ENCODE data around the gene MAD1L1. TPM values are rescaled to one million over a fixed set of nuclear protein-coding genes. Genes with fewer than 3 reads are reported as not detected.

The MAD1L1 gene
- total RNA-seq, 1 donor from 2014 or later: 57.6 TPM

GRCh38 chr7:1935176-1936005 lies 297.4 kb downstream of the MAD1L1 start:
- no peak for DNase-seq
- peaks cover 7% of the 10 kb centered on the region for H3K27me3 Mint-ChIP-seq (ENCODE audit: unreplicated experiment)
- peaks cover 28% of the 10 kb centered on the region for H3K9me3 Mint-ChIP-seq (ENCODE audit: unreplicated experiment)
- peak overlapping the region; percentile 28 for H3K27ac Mint-ChIP-seq (ENCODE audit: unreplicated experiment)
- H3K4me3 Mint-ChIP-seq (ENCODE audit: unreplicated experiment): no peak overlapping the region
- peaks cover 17% of the 10 kb centered on the region for H3K4me1 Mint-ChIP-seq (ENCODE audit: low read depth, unreplicated experiment)
- H3K36me3 Mint-ChIP-seq (ENCODE audit: unreplicated experiment): peaks cover 16% of the 10 kb centered on the region
- TF ChIP-seq CTCF (IDR thresholded peaks at IDR 0.05; ENCODE audit: partially characterized antibody, unreplicated experiment): no peak

GRCh38 chr7:1934756-1935155 lies 298.0 kb downstream of the MAD1L1 start:
- peaks cover 17% of the 10 kb centered on the region for H3K4me1 Mint-ChIP-seq (ENCODE audit: low read depth, unreplicated experiment)
- H3K36me3 Mint-ChIP-seq (ENCODE audit: unreplicated experiment): peaks cover 16% of the 10 kb centered on the region
- DNase-seq: no peak
- peak overlapping the region; percentile 72 for H3K27ac Mint-ChIP-seq (ENCODE audit: unreplicated experiment)
- peak overlapping the region; percentile 8 for H3K4me3 Mint-ChIP-seq (ENCODE audit: unreplicated experiment)
- H3K27me3 Mint-ChIP-seq (ENCODE audit: unreplicated experiment): peaks cover 7% of the 10 kb centered on the region
- H3K9me3 Mint-ChIP-seq (ENCODE audit: unreplicated experiment): peaks cover 28% of the 10 kb centered on the region
- TF ChIP-seq CTCF (IDR thresholded peaks at IDR 0.05; ENCODE audit: partially characterized antibody, unreplicated experiment): no peak

GRCh38 chr7:1934017-1934416 lies 298.7 kb downstream of the MAD1L1 start:
- Mint-ChIP-seq H3K27ac (ENCODE audit: unreplicated experiment) (peak overlapping the region; percentile 72), H3K4me1 (ENCODE audit: low read depth, unreplicated experiment) (peaks cover 17% of the 10 kb centered on the region), H3K36me3 (ENCODE audit: unreplicated experiment) (peaks cover 16% of the 10 kb centered on the region), H3K9me3 (ENCODE audit: unreplicated experiment) (peaks cover 28% of the 10 kb centered on the region), H3K27me3 (ENCODE audit: unreplicated experiment) (peaks cover 7% of the 10 kb centered on the region), H3K4me3 (ENCODE audit: unreplicated experiment) (no peak overlapping the region)
- no peak for TF ChIP-seq CTCF (IDR thresholded peaks at IDR 0.05; ENCODE audit: partially characterized antibody, unreplicated experiment)
- no peak for DNase-seq

- Mint-ChIP-seq H3K9me3 (ENCODE audit: unreplicated experiment) (peaks cover 26% of the 10 kb centered on the region), H3K4me3 (ENCODE audit: unreplicated experiment) (no peak overlapping the region), H3K4me1 (ENCODE audit: low read depth, unreplicated experiment) (peaks cover 15% of the 10 kb centered on the region), H3K27me3 (ENCODE audit: unreplicated experiment) (peaks cover 7% of the 10 kb centered on the region), H3K36me3 (ENCODE audit: unreplicated experiment) (peaks cover 13% of the 10 kb centered on the region), H3K27ac (ENCODE audit: unreplicated experiment) (no peak overlapping the region)
- no peak for DNase-seq
- no peak for TF ChIP-seq CTCF (IDR thresholded peaks at IDR 0.05; ENCODE audit: partially characterized antibody, unreplicated experiment)
These were observed 299.5 kb downstream of the MAD1L1 start for GRCh38 chr7:1933066-1933750.

- H3K27me3 Mint-ChIP-seq (ENCODE audit: unreplicated experiment): peaks cover 11% of the 10 kb centered on the region
- peaks cover 24% of the 10 kb centered on the region for H3K9me3 Mint-ChIP-seq (ENCODE audit: unreplicated experiment)
These were observed 300.8 kb downstream of the MAD1L1 start for GRCh38 chr7:1931951-1932270.

More at GRCh38 chr7:1931951-1932270, 300.8 kb downstream of the MAD1L1 start:
- no peak for DNase-seq
- Mint-ChIP-seq H3K36me3 (ENCODE audit: unreplicated experiment) (peaks cover 10% of the 10 kb centered on the region), H3K4me3 (ENCODE audit: unreplicated experiment) (no peak overlapping the region), H3K4me1 (ENCODE audit: low read depth, unreplicated experiment) (peaks cover 19% of the 10 kb centered on the region), H3K27ac (ENCODE audit: unreplicated experiment) (no peak overlapping the region)
- TF ChIP-seq CTCF (IDR thresholded peaks at IDR 0.05; ENCODE audit: partially characterized antibody, unreplicated experiment): no peak
